ENCODE results near the gene KBTBD12.

GRCh38 chr3:128011140-128011539 is 96.1 kb downstream of the KBTBD12 start:
- TF ChIP-seq FOXA1 (IDR thresholded peaks at IDR 0.05) (no peak), SP1 (IDR thresholded peaks at IDR 0.05) (no peak)
